HepG2 (cell line): ENCODE measurements around the gene PTMA. TPM values are rescaled to one million over a fixed set of nuclear protein-coding genes. Genes with fewer than 3 reads are reported as not detected.

Source experiments
- ATAC-seq: fragments of 200-7000 bp; cut with Tn5 transposase; 3 replicates; pipeline ENCODE4 v1.9.1; 2020; ENCODE audit warnings: mild to moderate bottlenecking, moderate library complexity
- BruUV-seq: library from RNA; stranded (reverse); fragments of 400-500 nt; replicated peaks from 2 replicates; lab custom pipeline; 2021; lab: Mats Ljungman, UMichigan
- CTCF ChIA-PET: fragments of 300-600 bp; formaldehyde crosslinking; extraction: SDS; loops from one replicate; lab custom pipeline; 2021; ENCODE audit warnings: low total read pairs, inconsistent platforms, low intra/inter-chr PET ratio; lab: Yijun Ruan, JAX
- POLR2A ChIA-PET: fragments of 350-600 bp; sonication (Branson Sonifier 250); formaldehyde crosslinking; loops from one replicate; lab custom pipeline; 2020; ENCODE audit warnings: antibody characterized with exemption, inconsistent platforms; lab: Yijun Ruan, JAX
- DNase-seq: peaks from one replicate; pipeline ENCODE4 v3.0.0-alpha.2; 2015; ENCODE audit warnings: low spot score
- FAIRE-seq: peaks from 3 replicates; lab custom pipeline; 2011; peaks lifted over from hg19 to GRCh38; lab: Jason Lieb, UNC
- H2AFZ ChIP-seq: one replicate; pipeline ENCODE4 v1.6.1; 2011; ENCODE audit warnings: low read length, inconsistent platforms
- H3K27ac ChIP-seq: fragments of 300-600 bp; 3 replicates; pipeline ENCODE4 v1.8.0; 2011; ENCODE audit warnings: mixed run types, mild to moderate bottlenecking, mixed read lengths, low read length, inconsistent platforms; ENCODE audit not compliant: insufficient read depth; ENCODE audit errors: extremely low read length
- H3K27me3 ChIP-seq, 2 experiments: fragments of 200-600 bp in 1 of 2; 2 replicates in 1 of 2; 3 replicates in 1 of 2; pipeline versions ENCODE4 v1.6.0 to v1.8.0; 2011; ENCODE audit warnings: low read length in 2 of 2, mild to moderate bottlenecking in 2 of 2, moderate library complexity in 2 of 2, inconsistent platforms in 1 of 2; ENCODE audit not compliant: insufficient read depth in 2 of 2, control insufficient read depth in 1 of 2
- H3K36me3 ChIP-seq, 2 experiments: fragments of 200-600 bp in 1 of 2; replicated peaks in 1 of 2; 2 replicates in 1 of 2; 3 replicates in 1 of 2; pipeline versions ENCODE4 v1.5.1 to v1.8.0; 2011; ENCODE audit warnings: low read length in 2 of 2, inconsistent platforms in 1 of 2; ENCODE audit not compliant: insufficient read depth in 2 of 2, control insufficient read depth in 1 of 2
- H3K4me1 ChIP-seq: 2 replicates; pipeline ENCODE4 v1.5.1; 2012; ENCODE audit warnings: low read length, inconsistent platforms; ENCODE audit not compliant: insufficient read depth
- H3K4me2 ChIP-seq: 2 replicates; pipeline ENCODE4 v1.6.0; 2011; ENCODE audit warnings: low read depth, low read length, inconsistent platforms
- H3K4me3 ChIP-seq, 3 experiments: fragments of 200-600 bp in 1 of 3; sonication (generic), shearing (Covaris generic) in 1 of 3; replicated peaks in 1 of 3; 2 replicates each; pipeline ENCODE4 v1.5.1; 2011 to 2016; ENCODE audit warnings: low read length in 3 of 3, inconsistent platforms in 2 of 3, low read depth in 2 of 3, mild to moderate bottlenecking in 2 of 3, control low read depth in 1 of 3, mixed read lengths in 1 of 3; ENCODE audit not compliant: insufficient read depth in 1 of 3
- H3K79me2 ChIP-seq: one replicate; pipeline ENCODE4 v1.6.1; 2011; ENCODE audit warnings: low read length, inconsistent platforms; ENCODE audit not compliant: insufficient read depth
- H3K9ac ChIP-seq: 2 replicates; pipeline ENCODE4 v1.6.0; 2011; ENCODE audit warnings: mild to moderate bottlenecking, low read depth, low read length, inconsistent platforms; ENCODE audit not compliant: insufficient read depth
- H3K9me3 ChIP-seq: 2 replicates; pipeline ENCODE4 v1.5.1; 2012; ENCODE audit warnings: mild to moderate bottlenecking, low read length
- H4K20me1 ChIP-seq: 2 replicates; pipeline ENCODE4 v1.6.0; 2011; ENCODE audit warnings: inconsistent platforms, mild to moderate bottlenecking, low read length, moderate library complexity; ENCODE audit not compliant: insufficient read depth
- BRD4 ChIP-seq: sonication (generic); formaldehyde crosslinking; IDR thresholded peaks from 2 replicates; pipeline ENCODE4 v1.4.0; 2020; ENCODE audit warnings: missing genetic modification reagents
- CHD2 ChIP-seq: IDR thresholded peaks from 2 replicates; pipeline ENCODE4 v1.6.1; 2011; ENCODE audit warnings: low read depth, low read length, improper control_type of control experiment
- GTF3A ChIP-seq: sonication (generic); formaldehyde crosslinking; conservative IDR thresholded peaks from 2 replicates; pipeline ENCODE4 v1.4.0; 2020; ENCODE audit warnings: mild to moderate bottlenecking, missing genetic modification reagents
- MED8 ChIP-seq: sonication (generic); formaldehyde crosslinking; IDR thresholded peaks from 2 replicates; pipeline ENCODE4 v1.8.1; 2023; ENCODE audit warnings: mild to moderate bottlenecking, missing genetic modification reagents; ENCODE audit not compliant: insufficient replicate concordance
- MLLT10 ChIP-seq: sonication (generic); formaldehyde crosslinking; IDR thresholded peaks from 2 replicates; pipeline ENCODE4 v1.4.0; 2020; ENCODE audit warnings: missing genetic modification reagents
- NFE2 ChIP-seq: sonication (generic); formaldehyde crosslinking; IDR thresholded peaks from 2 replicates; pipeline ENCODE4 v1.4.0; 2020; ENCODE audit warnings: missing genetic modification reagents
- SNAI1 ChIP-seq: sonication (generic); formaldehyde crosslinking; IDR thresholded peaks from 2 replicates; pipeline ENCODE4 v1.5.0; 2020; ENCODE audit warnings: mild to moderate bottlenecking, missing genetic modification reagents, borderline replicate concordance
- ZC3H4 ChIP-seq: sonication (generic); formaldehyde crosslinking; IDR thresholded peaks from 2 replicates; pipeline ENCODE4 v1.4.0; 2020; ENCODE audit warnings: missing genetic modification reagents, borderline replicate concordance
- ZNF230 ChIP-seq: sonication (generic); formaldehyde crosslinking; IDR thresholded peaks from 2 replicates; pipeline ENCODE4 v1.4.0; 2020; ENCODE audit warnings: mild to moderate bottlenecking, missing genetic modification reagents
- ZNF251 ChIP-seq: sonication (generic); formaldehyde crosslinking; IDR thresholded peaks from 2 replicates; pipeline ENCODE4 v1.9.0; 2021; ENCODE audit warnings: mild to moderate bottlenecking, missing genetic modification reagents
- ZNF282 ChIP-seq: fragments of 450-650 bp; IDR thresholded peaks from 2 replicates; pipeline ENCODE4 v1.6.1; 2018; ENCODE audit not compliant: partially characterized antibody
- ZNF772 ChIP-seq: sonication (generic); formaldehyde crosslinking; IDR thresholded peaks from 2 replicates; pipeline ENCODE4 v1.5.0; 2020; ENCODE audit warnings: mild to moderate bottlenecking, missing genetic modification reagents
- WGBS: methylation state at CpG from one replicate; pipeline ENCODE4 v1.1.6; 2017; ENCODE audit warnings: low lambda C conversion rate; 5-methylcytosine and 5-hydroxymethylcytosine counted together
- in situ Hi-C: cut with HindIII; loops from 2 replicates; pipeline ENCODE4 v1.10.0; 2017; ENCODE audit warnings: low pct_unique_long_range_greater_than_20kb; ENCODE audit not compliant: extremely low pct_ligation_motif_present
- intact Hi-C: fragments of 100-400 bp; cut with micrococcal nuclease; formaldehyde crosslinking; loops from one replicate; pipeline ENCODE4 v1.10.0; 2022; ENCODE audit not compliant: unreplicated experiment
- polyA plus RNA-seq, 8 experiments: library from polyadenylated mRNA; depleted of rRNA in 3 of 8; stranded (reverse) in 7 of 8; unstranded in 1 of 8; fragments of >200 nt; fragmentation: Illumina TruSeq in 4 of 8; extraction: Trizol in 4 of 8; gene quantifications; 2 replicates each; pipeline versions ENCODE4 v1.2.1 to v1.2.3, GENCODE V29; 2011 to 2016; ENCODE audit warnings: low read depth in 4 of 8, missing spikeins in 1 of 8, mixed read lengths in 1 of 8; ENCODE audit not compliant: insufficient read depth in 1 of 8
- total RNA-seq, 5 experiments: library from RNA; depleted of rRNA; stranded (reverse); fragments of >200 nt; fragmentation: Illumina TruSeq; extraction: Trizol; gene quantifications; 2 replicates each; pipeline ENCODE4 v1.2.3, GENCODE V29; 2016; ENCODE audit warnings: low read depth in 1 of 5
- TF ChIP-seq, protein P1 (sequence below): sonication (generic); formaldehyde crosslinking; IDR thresholded peaks from 2 replicates; pipeline ENCODE4 v1.8.0; 2022; ENCODE audit warnings: missing genetic modification reagents, low read depth, mild to moderate bottlenecking, borderline replicate concordance
- TF ChIP-seq, protein P2 (sequence below): sonication (generic); formaldehyde crosslinking; conservative IDR thresholded peaks from 2 replicates; pipeline ENCODE4 v1.4.0; 2020; ENCODE audit warnings: mild to moderate bottlenecking, missing genetic modification reagents, moderate library complexity
- TF ChIP-seq, protein P3 (sequence below): sonication (generic); formaldehyde crosslinking; IDR thresholded peaks from 2 replicates; pipeline ENCODE4 v1.8.1; 2022; ENCODE audit warnings: low read depth, mild to moderate bottlenecking, missing genetic modification reagents
- TF ChIP-seq, protein P4 (sequence below): sonication (generic); formaldehyde crosslinking; IDR thresholded peaks from 2 replicates; pipeline ENCODE4 v1.8.1; 2023; ENCODE audit warnings: mild to moderate bottlenecking, inconsistent platforms, moderate library complexity, missing genetic modification reagents, borderline replicate concordance

The PTMA gene
- total and polyA plus RNA-seq, 2 of the 13 experiments (the other 11 are each of a cell fraction or from before 2014, with no cell fraction given) = 190 to 1,086 TPM

DNA sequence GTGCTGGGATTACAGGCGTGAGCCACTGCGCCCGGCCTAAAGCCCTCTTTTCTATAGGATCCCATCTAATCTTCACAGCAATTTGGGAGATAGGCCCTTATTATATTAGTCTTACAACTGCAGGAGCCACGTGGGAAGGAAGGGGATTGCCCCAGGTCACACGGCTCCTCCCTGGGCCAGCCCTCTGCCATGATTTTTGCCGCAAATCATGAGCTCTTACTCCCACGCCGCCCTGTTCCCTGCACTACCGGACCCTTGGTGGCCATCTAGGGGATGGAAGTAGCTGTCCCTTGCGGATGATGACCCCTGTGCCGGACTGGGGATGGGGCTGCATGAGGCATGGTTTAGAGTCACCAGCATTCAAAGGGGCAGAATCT is 28.4 kb upstream of the PTMA start:
- H3K79me2 ChIP-seq = no peaks in the 10 kb centered on the region
- ChIA-PET POLR2A (interaction anchor here (1.0 to 5.9 kb wide), 6 partner anchors 13 to 52 kb away, joined by 3 to 56 read pairs (median 18); partner anchors contain the start of gene PTMA), CTCF (interaction anchor here (2.5 kb wide), 1 partner anchor 34 kb away, joined by 7 read pairs; no protein-coding TSS in a partner anchor)
- peak overlapping the region; percentile 90 for H3K9ac ChIP-seq
- in situ Hi-C loops = loop anchor here (5.0 kb wide), 1 partner anchor 32 kb away; no protein-coding TSS in a partner anchor
- no peak overlapping the region for H2AFZ ChIP-seq
- ATAC-seq (no peak), DNase-seq (no peak), FAIRE-seq (no peak)
- H3K4me3 ChIP-seq = peak overlapping the region in 2 of 3 experiments; percentile 62 to 82; a peak in 3 of 6 replicates
- 74% methylated on average over 11 of the region's 11 CpGs for WGBS
- H3K27ac ChIP-seq = peak overlapping the region; percentile 98
- no peaks in the 10 kb centered on the region for H3K9me3 ChIP-seq
- peaks cover 0 to 4% of the 10 kb centered on the region in 2 experiments; a peak in 1 of 5 replicates for H3K27me3 ChIP-seq
- intact Hi-C loops = loop anchor here (2.0 kb wide), 1 partner anchor 101 kb away; the partner anchor contains the start of gene PDE6D
- no TSS peak for BruUV-seq
- H3K4me2 ChIP-seq = peak overlapping the region; percentile 71
- H4K20me1 ChIP-seq = no peaks in the 10 kb centered on the region
- no peaks in the 10 kb centered on the region for H3K36me3 ChIP-seq
- H3K4me1 ChIP-seq = peaks cover 57% of the 10 kb centered on the region
- TF ChIP-seq, protein P1, sequence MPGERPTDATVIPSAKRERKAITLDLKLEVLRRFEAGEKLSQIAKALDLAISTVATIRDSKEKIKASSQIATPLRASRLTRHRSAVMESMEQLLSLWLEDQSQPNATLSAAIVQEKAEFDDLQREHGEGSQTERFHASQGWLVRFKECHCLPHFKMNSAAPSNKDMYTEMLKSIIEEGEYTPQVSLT = no peak
- TF ChIP-seq ZNF282 (no peak), MED8 (CRISPR knock-in tag) (peak; percentile 9), BRD4 (0 out of 2 replicates have a peak, but pooled peaks have one; percentile 1), ZNF230 (CRISPR knock-in tag) (no peak; the same call in 1 of the 2 replicates), MLLT10 (CRISPR knock-in tag) (no peak), ZC3H4 (CRISPR knock-in tag) (0 out of 2 replicates have a peak, but pooled peaks have one; percentile 52), ZNF251 (CRISPR knock-in tag) (no peak), ZNF772 (CRISPR knock-in tag) (0 out of 2 replicates have a peak, but pooled peaks have one; percentile 12), NFE2 (CRISPR knock-in tag) (no peak), CHD2 (no peak), GTF3A (CRISPR knock-in tag) (0 out of 2 replicates have a peak, but pooled peaks have one; percentile 8), SNAI1 (no peak)
- TF ChIP-seq, protein P2, sequence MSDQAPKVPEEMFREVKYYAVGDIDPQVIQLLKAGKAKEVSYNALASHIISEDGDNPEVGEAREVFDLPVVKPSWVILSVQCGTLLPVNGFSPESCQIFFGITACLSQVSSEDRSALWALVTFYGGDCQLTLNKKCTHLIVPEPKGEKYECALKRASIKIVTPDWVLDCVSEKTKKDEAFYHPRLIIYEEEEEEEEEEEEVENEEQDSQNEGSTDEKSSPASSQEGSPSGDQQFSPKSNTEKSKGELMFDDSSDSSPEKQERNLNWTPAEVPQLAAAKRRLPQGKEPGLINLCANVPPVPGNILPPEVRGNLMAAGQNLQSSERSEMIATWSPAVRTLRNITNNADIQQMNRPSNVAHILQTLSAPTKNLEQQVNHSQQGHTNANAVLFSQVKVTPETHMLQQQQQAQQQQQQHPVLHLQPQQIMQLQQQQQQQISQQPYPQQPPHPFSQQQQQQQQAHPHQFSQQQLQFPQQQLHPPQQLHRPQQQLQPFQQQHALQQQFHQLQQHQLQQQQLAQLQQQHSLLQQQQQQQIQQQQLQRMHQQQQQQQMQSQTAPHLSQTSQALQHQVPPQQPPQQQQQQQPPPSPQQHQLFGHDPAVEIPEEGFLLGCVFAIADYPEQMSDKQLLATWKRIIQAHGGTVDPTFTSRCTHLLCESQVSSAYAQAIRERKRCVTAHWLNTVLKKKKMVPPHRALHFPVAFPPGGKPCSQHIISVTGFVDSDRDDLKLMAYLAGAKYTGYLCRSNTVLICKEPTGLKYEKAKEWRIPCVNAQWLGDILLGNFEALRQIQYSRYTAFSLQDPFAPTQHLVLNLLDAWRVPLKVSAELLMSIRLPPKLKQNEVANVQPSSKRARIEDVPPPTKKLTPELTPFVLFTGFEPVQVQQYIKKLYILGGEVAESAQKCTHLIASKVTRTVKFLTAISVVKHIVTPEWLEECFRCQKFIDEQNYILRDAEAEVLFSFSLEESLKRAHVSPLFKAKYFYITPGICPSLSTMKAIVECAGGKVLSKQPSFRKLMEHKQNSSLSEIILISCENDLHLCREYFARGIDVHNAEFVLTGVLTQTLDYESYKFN (CRISPR knock-in tag) = no peak
- TF ChIP-seq, protein P3, sequence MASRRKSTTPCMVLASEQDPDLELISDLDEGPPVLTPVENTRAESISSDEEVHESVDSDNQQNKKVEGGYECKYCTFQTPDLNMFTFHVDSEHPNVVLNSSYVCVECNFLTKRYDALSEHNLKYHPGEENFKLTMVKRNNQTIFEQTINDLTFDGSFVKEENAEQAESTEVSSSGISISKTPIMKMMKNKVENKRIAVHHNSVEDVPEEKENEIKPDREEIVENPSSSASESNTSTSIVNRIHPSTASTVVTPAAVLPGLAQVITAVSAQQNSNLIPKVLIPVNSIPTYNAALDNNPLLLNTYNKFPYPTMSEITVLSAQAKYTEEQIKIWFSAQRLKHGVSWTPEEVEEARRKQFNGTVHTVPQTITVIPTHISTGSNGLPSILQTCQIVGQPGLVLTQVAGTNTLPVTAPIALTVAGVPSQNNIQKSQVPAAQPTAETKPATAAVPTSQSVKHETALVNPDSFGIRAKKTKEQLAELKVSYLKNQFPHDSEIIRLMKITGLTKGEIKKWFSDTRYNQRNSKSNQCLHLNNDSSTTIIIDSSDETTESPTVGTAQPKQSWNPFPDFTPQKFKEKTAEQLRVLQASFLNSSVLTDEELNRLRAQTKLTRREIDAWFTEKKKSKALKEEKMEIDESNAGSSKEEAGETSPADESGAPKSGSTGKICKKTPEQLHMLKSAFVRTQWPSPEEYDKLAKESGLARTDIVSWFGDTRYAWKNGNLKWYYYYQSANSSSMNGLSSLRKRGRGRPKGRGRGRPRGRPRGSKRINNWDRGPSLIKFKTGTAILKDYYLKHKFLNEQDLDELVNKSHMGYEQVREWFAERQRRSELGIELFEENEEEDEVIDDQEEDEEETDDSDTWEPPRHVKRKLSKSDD = 0 out of 2 replicates have a peak, but pooled peaks have one; percentile 7
- TF ChIP-seq, protein P4, sequence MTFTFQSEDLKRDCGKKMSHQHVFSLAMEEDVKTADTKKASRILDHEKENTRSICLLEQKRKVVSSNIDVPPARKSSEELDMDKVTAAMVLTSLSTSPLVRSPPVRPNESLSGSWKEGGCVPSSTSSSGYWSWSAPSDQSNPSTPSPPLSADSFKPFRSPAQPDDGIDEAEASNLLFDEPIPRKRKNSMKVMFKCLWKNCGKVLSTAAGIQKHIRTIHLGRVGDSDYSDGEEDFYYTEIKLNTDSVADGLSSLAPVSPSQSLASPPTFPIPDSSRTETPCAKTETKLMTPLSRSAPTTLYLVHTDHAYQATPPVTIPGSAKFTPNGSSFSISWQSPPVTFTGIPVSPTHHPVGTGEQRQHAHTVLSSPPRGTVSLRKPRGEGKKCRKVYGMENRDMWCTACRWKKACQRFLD (CRISPR knock-in tag) = peak; percentile 14; the same call in 1 of the 2 replicates
